Loucy (cell line): ENCODE results near the gene CPED1.

ENCODE experiments used
- CTCF ChIP-seq: fragments of 200-600 bp; sonication (generic); conservative IDR thresholded peaks from 2 replicates; pipeline ENCODE4 v1.5.1; 2014; ENCODE audit warnings: mild to moderate bottlenecking, antibody characterized with exemption, low read length
- EZH2phosphoT487 ChIP-seq: fragments of 200-600 bp; IDR thresholded peaks from 2 replicates; pipeline ENCODE4 v1.6.1; 2018; ENCODE audit warnings: antibody characterized with exemption, mild to moderate bottlenecking, moderate library complexity, borderline replicate concordance

- TF ChIP-seq CTCF (no peak), EZH2phosphoT487 (no peak)
These were observed 194.4 kb downstream of the CPED1 start for GRCh38 chr7:121182902-121183301.
